GM12878 (cell line): Measurements from ENCODE around the gene SSU72.

Experiments used
- CREB1 ChIP-seq: IDR thresholded peaks from 2 replicates; pipeline ENCODE4 v1.6.1; 2012; ENCODE audit warnings: low read depth, mild to moderate bottlenecking, inconsistent platforms
- CTCF ChIP-seq, 3 experiments: IDR thresholded peaks in 2 of 3; conservative IDR thresholded peaks in 1 of 3; 2 replicates each; pipeline ENCODE4 v1.5.1; 2011; ENCODE audit warnings: low read depth in 3 of 3, low read length in 3 of 3, mild to moderate bottlenecking in 3 of 3, control low read depth in 2 of 3, moderate library complexity in 2 of 3, inconsistent platforms in 1 of 3, mixed read lengths in 1 of 3; ENCODE audit not compliant: control insufficient read depth in 2 of 3, insufficient read depth in 1 of 3; ENCODE audit errors: extremely low read depth in 1 of 3
- EZH2 ChIP-seq: IDR thresholded peaks from 2 replicates; pipeline ENCODE4 v1.6.1; 2012; ENCODE audit warnings: low read depth, mild to moderate bottlenecking, control low read depth, inconsistent platforms, low read length, borderline replicate concordance; ENCODE audit not compliant: control insufficient read depth
- FOXM1 ChIP-seq: IDR thresholded peaks from 2 replicates; pipeline ENCODE4 v1.6.1; 2012; ENCODE audit warnings: low read depth, mild to moderate bottlenecking, inconsistent platforms, low read length, moderate library complexity
- NKRF ChIP-seq: fragments of 450-650 bp; conservative IDR thresholded peaks from 2 replicates; pipeline ENCODE4 v1.6.1; 2017; ENCODE audit warnings: mild to moderate bottlenecking, moderate library complexity
- SIN3A ChIP-seq: IDR thresholded peaks from 2 replicates; pipeline ENCODE4 v1.6.1; 2012; ENCODE audit warnings: low read depth, low read length, improper control_type of control experiment
- SP1 ChIP-seq: IDR thresholded peaks from one replicate; pipeline ENCODE4 v1.6.1; 2011; ENCODE audit warnings: low read depth, low read length
- TAF1 ChIP-seq: IDR thresholded peaks from 2 replicates; pipeline ENCODE4 v1.6.1; 2011; ENCODE audit warnings: mild to moderate bottlenecking, low read depth, low read length, borderline replicate concordance
- ZNF24 ChIP-seq: fragments of 450-650 bp; IDR thresholded peaks from 2 replicates; pipeline ENCODE4 v1.6.1; 2017; ENCODE audit warnings: antibody characterized with exemption, mild to moderate bottlenecking

- TF ChIP-seq FOXM1 (no peak), NKRF (0 out of 2 replicates have a peak, but pooled peaks have one; percentile 72), SIN3A (peak; percentile 88; the same call in 1 of the 2 replicates), CREB1 (peak; percentile 98), TAF1 (peak; percentile 52; the same call in 1 of the 2 replicates), CTCF (IDR thresholded peaks at IDR 0.05 in 2 of 3, conservative IDR thresholded peaks at IDR 0.05 in 1 of 3; ENCODE audit: control insufficient read depth in 2 of 3, extremely low read depth in 1 of 3, insufficient read depth in 1 of 3, low read depth in 3 of 3, low read length in 3 of 3) (no peak), SP1 (peak; percentile 86), ZNF24 (no peak), EZH2 (no peak)
These were observed 40.8 kb upstream of the SSU72 start, which contains the start of gene MIB2 for GRCh38 chr1:1615256-1616044.
